ENCODE results near the gene KRTAP6-3.

The KRTAP6-3 gene

DNA sequence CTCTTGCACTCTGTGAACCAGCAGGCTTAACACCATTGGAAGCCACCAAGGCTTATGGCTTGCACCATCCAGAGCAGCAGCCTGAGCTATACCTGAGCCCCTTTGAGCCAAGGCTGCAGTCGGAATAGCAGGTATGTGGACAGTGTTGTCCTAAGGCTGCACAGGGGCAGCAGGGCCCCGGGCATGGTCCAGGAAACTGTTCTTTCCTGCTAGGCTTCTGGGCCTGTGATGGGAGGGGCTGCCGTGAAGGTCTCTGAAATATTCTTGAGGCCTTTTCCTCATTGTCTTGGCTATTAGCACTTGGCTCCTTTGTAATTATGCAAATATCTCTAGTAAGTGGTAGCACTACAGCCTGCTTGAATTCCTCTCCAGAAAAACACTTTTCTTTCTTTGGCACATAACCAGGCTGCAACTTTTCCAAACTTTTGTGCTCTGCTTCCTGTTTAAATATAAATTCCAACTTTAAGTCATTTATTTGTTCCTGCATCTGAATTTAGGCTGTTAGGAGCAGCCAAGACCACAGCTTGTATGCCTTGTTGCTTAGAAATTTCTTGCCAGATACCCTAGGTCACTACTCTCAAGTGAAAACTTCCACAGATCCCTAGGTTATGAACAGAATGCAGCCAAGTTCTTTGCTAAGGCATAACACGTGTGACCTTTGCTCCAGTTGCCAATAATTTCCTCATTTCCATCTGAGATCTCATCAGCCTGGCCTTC lies 33.4 kb downstream of the KRTAP6-3 start:
- no peak for DNase-seq (ENCODE audit: low spot score)

DNA sequence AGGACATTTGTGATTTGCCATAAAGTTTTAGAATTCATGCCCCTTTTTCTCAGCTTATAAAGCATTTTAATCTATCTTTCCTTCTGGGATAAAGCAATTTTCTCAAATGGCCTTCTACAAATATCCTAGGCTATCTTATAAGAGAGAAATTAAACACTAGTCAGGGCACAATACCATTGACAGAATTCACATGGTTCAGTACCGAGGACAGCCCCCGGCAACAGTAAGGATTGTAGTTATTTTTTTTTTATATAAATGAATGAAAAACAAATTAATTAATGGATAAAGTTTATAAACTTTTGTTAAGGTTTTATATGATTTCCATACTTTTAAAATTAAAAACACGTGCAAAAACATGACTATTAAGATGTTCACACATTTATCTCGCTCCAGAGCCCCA lies 35.9 kb downstream of the KRTAP6-3 start:
- no peak for DNase-seq (ENCODE audit: low spot score)

DNA sequence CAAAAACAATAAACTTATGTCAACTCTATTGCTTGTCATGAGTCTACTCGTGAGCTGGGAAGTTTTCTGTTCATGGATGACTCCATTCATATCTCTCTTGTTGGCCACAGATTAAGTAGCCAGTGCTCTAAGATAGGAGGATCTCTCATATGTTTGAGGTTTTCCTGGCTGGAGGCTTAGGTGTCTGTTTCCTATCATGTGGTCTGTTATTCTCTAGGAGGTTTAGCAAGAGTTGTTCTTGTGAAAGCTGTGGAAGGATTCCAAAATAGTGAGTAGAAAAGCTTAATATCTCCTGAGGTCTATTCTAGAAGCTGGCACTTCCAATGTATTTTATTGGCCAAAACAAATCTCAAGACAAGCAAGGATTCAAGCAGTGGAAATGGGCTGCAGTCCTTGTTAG lies 37.0 kb downstream of the KRTAP6-3 start:
- DNase-seq (ENCODE audit: low spot score) = no peak

DNA sequence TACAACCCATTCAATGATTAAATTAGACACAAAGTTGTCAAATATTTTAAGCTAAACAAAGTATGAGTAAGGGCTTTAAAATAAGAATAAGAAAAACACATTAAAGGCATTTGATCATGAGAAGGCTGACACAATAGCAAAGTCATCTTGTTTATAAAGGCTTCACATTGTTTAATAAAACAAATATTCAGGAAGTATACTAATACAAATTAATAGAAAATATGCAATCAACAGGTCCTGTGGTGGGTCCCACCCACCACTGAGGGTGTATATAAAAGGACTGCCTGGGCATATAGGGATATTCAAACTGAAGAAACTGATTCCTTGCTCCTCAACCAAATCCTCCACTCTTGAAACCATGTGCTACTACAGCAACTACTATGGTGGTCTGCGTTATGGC lies 42.7 kb downstream of the KRTAP6-3 start, which contains the start of gene KRTAP20-2:
Gene KRTAP20-2 (plus strand): TSS at position 301 of the 400 bp plus-strand sequence. CDS start 58 bp downstream, at position 359.
- no peak for DNase-seq (ENCODE audit: low spot score)

DNA sequence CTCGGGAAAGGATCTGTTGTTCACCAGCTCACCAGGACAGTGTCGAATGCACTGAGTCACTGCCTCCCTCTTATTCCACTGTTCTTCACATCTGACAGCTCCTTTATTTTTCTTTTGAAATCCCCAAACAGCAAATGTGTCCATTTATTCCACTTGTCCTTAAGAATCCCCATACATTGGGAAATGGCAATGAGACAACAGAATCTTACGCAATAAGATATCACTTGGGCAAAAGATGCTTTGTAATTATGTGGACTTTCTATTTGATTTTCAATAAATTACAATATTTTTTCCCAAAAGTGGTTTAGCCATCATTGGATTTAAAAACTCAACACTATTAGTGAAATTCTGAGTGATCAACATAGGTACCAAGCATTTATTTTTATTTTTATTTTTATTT lies 46.4 kb downstream of the KRTAP6-3 start:
- no peak for DNase-seq (ENCODE audit: low spot score)

- no peak for DNase-seq (ENCODE audit: low spot score)
Measured at GRCh38 chr21:30642564-30642963, 50.3 kb downstream of the KRTAP6-3 start, which contains the start of gene KRTAP20-3. Gene KRTAP20-3, plus strand, starts transcription at chr21:30642864.
